ENCODE measurements around the gene TMEM125. TPM values are rescaled to one million over a fixed set of nuclear protein-coding genes. Genes with fewer than 3 reads are reported as not detected.
A peak's percentile ranks its signal among the peaks of the same experiment; 100 is the strongest.

Gene TMEM125
- total RNA-seq, 1 donor from 2014 or later = not detected

DNA sequence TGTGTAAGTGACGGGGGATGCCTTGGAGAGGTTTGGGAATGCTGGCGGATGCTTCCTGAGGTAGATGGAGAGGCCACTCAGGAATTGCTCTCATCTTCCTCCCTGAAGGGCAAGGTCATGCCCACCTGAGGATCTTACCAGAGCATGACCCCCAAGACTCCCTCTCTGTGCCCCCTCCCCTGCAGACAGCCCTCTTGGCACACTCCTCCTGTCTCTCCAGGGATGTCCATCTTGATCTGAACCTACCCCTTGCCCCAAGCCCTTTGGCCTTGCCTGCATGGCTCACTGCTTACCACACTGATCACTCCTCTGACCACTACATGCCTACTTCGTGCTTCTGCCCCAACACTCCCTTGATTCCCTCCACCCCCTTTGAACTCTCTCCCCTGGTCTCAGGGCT lies 50.0 kb downstream of the TMEM125 start:
- intact Hi-C loops (cut with DNase I) = no loop called here
- peak; percentile 66 for DNase-seq (ENCODE audit: low spot score)

DNA sequence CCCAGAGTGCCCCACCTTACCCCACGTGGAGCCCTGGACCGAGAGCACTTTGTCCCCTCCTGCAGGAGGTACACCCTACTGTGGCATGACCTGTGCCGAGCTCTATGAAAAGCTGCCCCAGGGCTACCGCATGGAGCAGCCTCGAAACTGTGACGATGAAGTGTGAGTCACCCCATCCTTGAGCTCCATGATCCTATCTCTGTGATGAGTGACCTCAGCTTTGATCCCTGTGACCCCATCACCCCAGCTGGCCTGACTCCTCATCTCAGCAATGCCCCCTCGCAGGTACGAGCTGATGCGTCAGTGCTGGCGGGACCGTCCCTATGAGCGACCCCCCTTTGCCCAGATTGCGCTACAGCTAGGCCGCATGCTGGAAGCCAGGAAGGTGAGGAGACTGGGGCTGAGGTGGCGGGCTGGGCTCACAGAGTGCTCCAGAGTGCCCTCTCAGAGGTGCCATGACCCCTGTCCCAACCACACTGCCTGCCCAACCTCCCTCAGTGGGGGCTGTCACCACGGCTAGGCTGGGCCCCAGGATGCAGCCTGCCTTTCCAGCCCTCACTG lies 51.6 kb downstream of the TMEM125 start:
- DNase-seq (ENCODE audit: low spot score) = peak; percentile 55
- intact Hi-C loops (cut with DNase I) = no loop called here

DNA sequence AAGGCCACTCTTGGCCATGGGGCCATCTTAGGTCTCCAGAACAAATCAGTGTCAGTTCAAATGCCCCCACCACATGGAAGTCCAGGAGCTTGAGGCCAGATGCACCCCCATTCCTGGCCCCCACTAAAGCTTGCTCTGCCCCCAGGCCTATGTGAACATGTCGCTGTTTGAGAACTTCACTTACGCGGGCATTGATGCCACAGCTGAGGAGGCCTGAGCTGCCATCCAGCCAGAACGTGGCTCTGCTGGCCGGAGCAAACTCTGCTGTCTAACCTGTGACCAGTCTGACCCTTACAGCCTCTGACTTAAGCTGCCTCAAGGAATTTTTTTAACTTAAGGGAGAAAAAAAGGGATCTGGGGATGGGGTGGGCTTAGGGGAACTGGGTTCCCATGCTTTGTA lies 52.7 kb downstream of the TMEM125 start:
- peak; percentile 20 for DNase-seq (ENCODE audit: low spot score)
- intact Hi-C loops (cut with DNase I) = no loop called here

Other genes starting within 250 kb of the TMEM125 start
- 26.7 TPM for gene EBNA1BP2, start 97.7 kb upstream of the TMEM125 start, total RNA-seq
- 0.13 TPM for gene CFAP57, start 97.7 kb upstream of the TMEM125 start, total RNA-seq
- not detected for gene C1orf210, start 15.6 kb downstream of the TMEM125 start, total RNA-seq
- gene TIE1, start 31.0 kb downstream of the TMEM125 start, total RNA-seq = 27.7 TPM
- gene MPL, start 67.8 kb downstream of the TMEM125 start, total RNA-seq = 1.6 TPM
- 0.78 TPM for gene CDC20, start 89.0 kb downstream of the TMEM125 start, total RNA-seq
- gene ELOVL1, start 98.0 kb downstream of the TMEM125 start, total RNA-seq = 37.8 TPM
- gene MED8, start 119.8 kb downstream of the TMEM125 start, total RNA-seq = 17.9 TPM
- gene SZT2, start 119.9 kb downstream of the TMEM125 start, total RNA-seq = 35.7 TPM
- 26.3 TPM for gene HYI, start 183.9 kb downstream of the TMEM125 start, total RNA-seq

Measured in cardiac septum (tissue), 1 donor.